Thyroid gland (tissue), 4 donors: ENCODE data around the gene CPXM2.

Experiments used
- POLR2A ChIP-seq, 2 donors: fragments of 450-650 bp; IDR thresholded peaks; one replicate each; pipeline ENCODE4 v1.6.1; 2017; ENCODE audit warnings: antibody characterized with exemption in 2 of 2, mild to moderate bottlenecking in 2 of 2, moderate library complexity in 1 of 2
- TF ChIP-seq, protein P1 (sequence below), 6 experiments: fragments of 200-600 bp in 3 of 6; fragments of 450-650 bp in 3 of 6; sonication (generic) in 3 of 6; IDR thresholded peaks; one replicate each; pipeline ENCODE4 v1.5.1; 2016 to 2019; ENCODE audit warnings: antibody characterized with exemption in 6 of 6, mild to moderate bottlenecking in 2 of 6, inconsistent platforms in 1 of 6, moderate library complexity in 1 of 6

DNA sequence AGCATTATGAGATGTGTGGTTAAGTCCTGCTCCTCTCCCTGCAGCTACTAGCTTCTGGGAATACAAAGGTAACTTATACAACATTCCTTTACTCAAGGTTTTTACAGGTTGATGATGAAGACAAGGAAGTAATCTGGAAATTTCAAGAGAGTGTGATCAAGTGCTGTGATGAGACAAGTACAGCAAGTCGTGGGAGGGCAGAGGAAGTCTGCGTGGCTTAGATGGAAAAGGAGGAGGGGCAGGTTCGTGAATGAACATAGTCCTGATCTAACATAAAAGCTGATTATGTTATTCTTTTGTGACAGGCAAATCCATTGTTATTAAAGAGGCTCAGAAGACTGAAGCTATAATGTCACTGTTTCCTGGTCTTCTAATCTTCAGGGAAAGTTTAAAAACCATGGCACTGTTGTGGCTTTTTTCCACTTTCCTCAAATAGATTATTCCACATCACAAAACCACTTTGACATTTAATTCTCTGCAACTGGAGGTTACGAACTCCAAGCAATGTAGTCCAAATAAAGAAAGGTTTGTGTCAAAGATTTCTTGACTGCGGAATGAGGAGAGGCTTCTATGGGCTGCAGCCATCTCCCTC lies 84.1 kb downstream of the CPXM2 start:
- TF ChIP-seq POLR2A (IDR thresholded peaks at IDR 0.05) = no peak
- TF ChIP-seq, protein P1, sequence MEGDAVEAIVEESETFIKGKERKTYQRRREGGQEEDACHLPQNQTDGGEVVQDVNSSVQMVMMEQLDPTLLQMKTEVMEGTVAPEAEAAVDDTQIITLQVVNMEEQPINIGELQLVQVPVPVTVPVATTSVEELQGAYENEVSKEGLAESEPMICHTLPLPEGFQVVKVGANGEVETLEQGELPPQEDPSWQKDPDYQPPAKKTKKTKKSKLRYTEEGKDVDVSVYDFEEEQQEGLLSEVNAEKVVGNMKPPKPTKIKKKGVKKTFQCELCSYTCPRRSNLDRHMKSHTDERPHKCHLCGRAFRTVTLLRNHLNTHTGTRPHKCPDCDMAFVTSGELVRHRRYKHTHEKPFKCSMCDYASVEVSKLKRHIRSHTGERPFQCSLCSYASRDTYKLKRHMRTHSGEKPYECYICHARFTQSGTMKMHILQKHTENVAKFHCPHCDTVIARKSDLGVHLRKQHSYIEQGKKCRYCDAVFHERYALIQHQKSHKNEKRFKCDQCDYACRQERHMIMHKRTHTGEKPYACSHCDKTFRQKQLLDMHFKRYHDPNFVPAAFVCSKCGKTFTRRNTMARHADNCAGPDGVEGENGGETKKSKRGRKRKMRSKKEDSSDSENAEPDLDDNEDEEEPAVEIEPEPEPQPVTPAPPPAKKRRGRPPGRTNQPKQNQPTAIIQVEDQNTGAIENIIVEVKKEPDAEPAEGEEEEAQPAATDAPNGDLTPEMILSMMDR (IDR thresholded peaks at IDR 0.05) = no peak
